Adrenal gland (tissue), 12 donors: ENCODE results near the gene TBX4. TPM values are rescaled to one million over a fixed set of nuclear protein-coding genes. Genes with fewer than 3 reads are reported as not detected.

Experiments used
- DNase-seq, 7 donors: peaks; one replicate each; pipeline ENCODE4 v3.0.0-alpha.2; 2019 to 2020
- H3K27ac ChIP-seq, 5 donors: fragments of 200-600 bp; sonication (generic) in 4 of 5; 1 replicate in 3 of 5; 2 replicates in 2 of 5; pipeline versions ENCODE4 v1.5.1 to v1.8.0; 2016 to 2020; ENCODE audit warnings: mild to moderate bottlenecking in 1 of 5
- H3K27me3 ChIP-seq: fragments of 200-600 bp; 2 replicates; pipeline ENCODE4 v1.8.0; 2021
- H3K36me3 ChIP-seq, 2 donors: fragments of 200-600 bp; replicated peaks in 1 of 2; 1 replicate in 1 of 2; 2 replicates in 1 of 2; pipeline versions ENCODE4 v1.5.1 to v1.8.0; 2018 to 2022
- H3K4me1 ChIP-seq, 2 donors: fragments of 200-600 bp; replicated peaks in 1 of 2; 1 replicate in 1 of 2; 2 replicates in 1 of 2; pipeline versions ENCODE4 v1.5.1 to v1.8.0; 2018 to 2021
- H3K4me3 ChIP-seq, 4 donors: fragments of 200-600 bp; sonication (generic) in 3 of 4; one replicate each; pipeline ENCODE4 v1.5.1; 2016 to 2018
- H3K9me3 ChIP-seq, 3 donors: fragments of 200-600 bp; sonication (generic) in 1 of 3; replicated peaks in 1 of 3; 1 replicate in 2 of 3; 2 replicates in 1 of 3; pipeline versions ENCODE4 v1.5.1 to v1.8.0; 2016 to 2021
- POLR2A ChIP-seq, 2 donors: fragments of 450-650 bp; IDR thresholded peaks; one replicate each; pipeline ENCODE4 v1.6.1; 2017; ENCODE audit warnings: antibody characterized with exemption in 2 of 2, mild to moderate bottlenecking in 2 of 2, moderate library complexity in 1 of 2
- WGBS, 4 donors: extraction: QIAGEN DNeasy Blood & Tissue Kit in 2 of 4; methylation state at CpG; one replicate each; pipeline versions ENCODE4 v1.1.5 to v1.1.7; 2013 to 2017; 5-methylcytosine and 5-hydroxymethylcytosine counted together
- intact Hi-C, 2 donors: fragments of 100-400 bp; cut with DNase I; formaldehyde crosslinking; loops; one replicate each; pipeline versions ENCODE4 v1.14.1 to v1.15.0; 2022 to 2023
- polyA plus RNA-seq, 3 donors: library from polyadenylated mRNA; stranded (reverse); fragments of 200-250 nt in 2 of 3; fragments of 350-450 nt in 1 of 3; fragmentation: Illumina TruSeq in 1 of 3; extraction: RNeasy Lipid Tissue Mini Kit (QIAGEN cat#74804) in 1 of 3; gene quantifications; one replicate each; pipeline ENCODE4 v1.2.3, GENCODE V29; 2013 to 2014
- total RNA-seq, 9 donors: library from RNA; depleted of rRNA in 4 of 9; stranded (reverse); fragments of >200 nt in 4 of 9; fragments of 120-200 nt in 1 of 9; fragmentation: NEBNext Ultra II Directional in 1 of 9; extraction: Animal tissue kit (Norgen Biotek cat#: 25700) in 1 of 9; gene quantifications; one replicate each; pipeline versions ENCODE4 v1.1.0 to v1.2.4, GENCODE V29; 2013 to 2023
- TF ChIP-seq, protein P1 (sequence below), 6 experiments: fragments of 450-650 bp in 4 of 6; fragments of 200-600 bp in 2 of 6; sonication (generic) in 1 of 6; IDR thresholded peaks; 1 replicate in 5 of 6; 2 replicates in 1 of 6; pipeline versions ENCODE4 v1.5.1 to v1.8.0; 2016 to 2021; ENCODE audit warnings: antibody characterized with exemption in 6 of 6, mild to moderate bottlenecking in 2 of 6, moderate library complexity in 1 of 6
- donor health status: healthy with polysubstance abuse.
- donor health status: Bipolar disorder and iron deficiency.
- donor health status: DM: yes; HTN: yes; CAD: no.
- donor health status: DM: no; HTN: no; CAD: no.
- donor health status: DM: no; HTN: no; CAD: no.
- donor health status: DM: yes; HTN: yes; CAD: no.

The TBX4 gene
- total and polyA plus RNA-seq, 12 donors = 0.03 to 0.54 (median 0.21) TPM; not detected in 8

DNA sequence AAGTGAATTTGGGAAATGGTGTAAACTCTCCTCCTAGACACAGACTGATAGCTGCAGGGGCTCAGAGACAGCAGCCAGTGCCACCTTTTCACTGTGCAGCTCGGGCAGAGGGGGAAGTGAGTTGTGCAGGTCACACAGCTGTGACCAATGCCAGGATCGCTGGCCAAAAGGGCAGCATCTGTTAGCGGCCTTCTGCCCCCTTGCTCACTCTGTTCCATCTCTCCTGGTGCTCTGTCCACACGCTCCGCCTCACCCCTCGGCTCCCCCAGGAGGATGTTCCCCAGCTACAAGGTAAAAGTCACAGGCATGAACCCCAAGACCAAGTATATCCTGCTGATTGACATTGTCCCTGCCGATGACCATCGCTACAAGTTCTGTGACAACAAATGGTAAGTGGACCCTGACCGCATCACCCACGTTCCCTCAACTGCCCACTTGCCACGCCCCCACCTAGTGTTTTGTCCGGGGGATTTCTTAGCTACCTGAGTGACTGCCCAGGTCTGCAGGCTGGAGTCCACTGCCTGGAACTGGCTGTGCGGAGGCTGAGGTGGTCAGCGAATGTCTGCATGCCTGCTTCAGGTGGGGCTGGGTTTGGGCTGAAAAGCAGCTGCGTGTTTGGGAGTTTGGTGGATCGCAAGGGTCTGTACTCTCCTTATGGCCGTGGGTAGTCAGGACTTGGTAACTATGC, 13.5 kb downstream of the TBX4 start:
- no peak for DNase-seq
- WGBS, 4 donors = 69 to 82% (median 77%) methylated on average over 14 to 17 of the region's 17 CpGs
- H3K27me3 ChIP-seq = peaks cover 28% of the 10 kb centered on the region
- H3K4me1 ChIP-seq = peaks cover 0 to 3% of the 10 kb centered on the region in 2 donors
- H3K36me3 ChIP-seq = no peaks in the 10 kb centered on the region
- intact Hi-C loops = no loop called here
- no peak overlapping the region for H3K27ac ChIP-seq
- H3K9me3 ChIP-seq = no peaks in the 10 kb centered on the region
- no peak overlapping the region for H3K4me3 ChIP-seq
- TF ChIP-seq, protein P1, sequence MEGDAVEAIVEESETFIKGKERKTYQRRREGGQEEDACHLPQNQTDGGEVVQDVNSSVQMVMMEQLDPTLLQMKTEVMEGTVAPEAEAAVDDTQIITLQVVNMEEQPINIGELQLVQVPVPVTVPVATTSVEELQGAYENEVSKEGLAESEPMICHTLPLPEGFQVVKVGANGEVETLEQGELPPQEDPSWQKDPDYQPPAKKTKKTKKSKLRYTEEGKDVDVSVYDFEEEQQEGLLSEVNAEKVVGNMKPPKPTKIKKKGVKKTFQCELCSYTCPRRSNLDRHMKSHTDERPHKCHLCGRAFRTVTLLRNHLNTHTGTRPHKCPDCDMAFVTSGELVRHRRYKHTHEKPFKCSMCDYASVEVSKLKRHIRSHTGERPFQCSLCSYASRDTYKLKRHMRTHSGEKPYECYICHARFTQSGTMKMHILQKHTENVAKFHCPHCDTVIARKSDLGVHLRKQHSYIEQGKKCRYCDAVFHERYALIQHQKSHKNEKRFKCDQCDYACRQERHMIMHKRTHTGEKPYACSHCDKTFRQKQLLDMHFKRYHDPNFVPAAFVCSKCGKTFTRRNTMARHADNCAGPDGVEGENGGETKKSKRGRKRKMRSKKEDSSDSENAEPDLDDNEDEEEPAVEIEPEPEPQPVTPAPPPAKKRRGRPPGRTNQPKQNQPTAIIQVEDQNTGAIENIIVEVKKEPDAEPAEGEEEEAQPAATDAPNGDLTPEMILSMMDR (IDR thresholded peaks at IDR 0.05) = no peak
- TF ChIP-seq POLR2A (IDR thresholded peaks at IDR 0.05) = no peak

DNA sequence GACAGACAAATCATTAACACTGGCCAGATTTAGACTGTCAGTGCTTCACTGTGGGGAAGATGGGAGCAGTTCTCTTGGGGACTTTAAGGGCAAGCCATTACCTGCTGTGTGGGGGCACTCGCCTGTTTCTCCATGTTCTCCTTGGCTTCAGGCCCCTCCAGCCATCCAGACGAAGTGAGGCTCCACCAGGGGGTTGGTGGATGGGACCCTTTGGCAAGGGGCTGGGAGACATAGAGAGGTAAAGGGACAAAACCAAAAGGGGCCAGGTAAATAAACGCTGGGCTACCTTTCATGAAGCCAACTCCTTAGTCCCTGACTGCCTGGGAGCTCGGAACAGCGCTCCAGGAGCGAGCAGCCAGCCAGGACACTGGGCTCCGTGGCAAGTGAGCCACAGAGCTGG, 14.0 kb downstream of the TBX4 start:
- Histone ChIP-seq H3K36me3 (no peaks in the 10 kb centered on the region), H3K27me3 (peaks cover 24% of the 10 kb centered on the region), H3K9me3 (no peaks in the 10 kb centered on the region), H3K4me3 (no peak overlapping the region), H3K4me1 (peaks cover 0 to 3% of the 10 kb centered on the region in 2 donors), H3K27ac (no peak overlapping the region)
- WGBS, 4 donors = 60 to 93% (median 75%) methylated on average over 1 to 7 of the region's 7 CpGs
- DNase-seq = no peak
- TF ChIP-seq POLR2A (IDR thresholded peaks at IDR 0.05) = no peak
- TF ChIP-seq, protein P1 (IDR thresholded peaks at IDR 0.05) = no peak
- intact Hi-C loops = no loop called here

DNA sequence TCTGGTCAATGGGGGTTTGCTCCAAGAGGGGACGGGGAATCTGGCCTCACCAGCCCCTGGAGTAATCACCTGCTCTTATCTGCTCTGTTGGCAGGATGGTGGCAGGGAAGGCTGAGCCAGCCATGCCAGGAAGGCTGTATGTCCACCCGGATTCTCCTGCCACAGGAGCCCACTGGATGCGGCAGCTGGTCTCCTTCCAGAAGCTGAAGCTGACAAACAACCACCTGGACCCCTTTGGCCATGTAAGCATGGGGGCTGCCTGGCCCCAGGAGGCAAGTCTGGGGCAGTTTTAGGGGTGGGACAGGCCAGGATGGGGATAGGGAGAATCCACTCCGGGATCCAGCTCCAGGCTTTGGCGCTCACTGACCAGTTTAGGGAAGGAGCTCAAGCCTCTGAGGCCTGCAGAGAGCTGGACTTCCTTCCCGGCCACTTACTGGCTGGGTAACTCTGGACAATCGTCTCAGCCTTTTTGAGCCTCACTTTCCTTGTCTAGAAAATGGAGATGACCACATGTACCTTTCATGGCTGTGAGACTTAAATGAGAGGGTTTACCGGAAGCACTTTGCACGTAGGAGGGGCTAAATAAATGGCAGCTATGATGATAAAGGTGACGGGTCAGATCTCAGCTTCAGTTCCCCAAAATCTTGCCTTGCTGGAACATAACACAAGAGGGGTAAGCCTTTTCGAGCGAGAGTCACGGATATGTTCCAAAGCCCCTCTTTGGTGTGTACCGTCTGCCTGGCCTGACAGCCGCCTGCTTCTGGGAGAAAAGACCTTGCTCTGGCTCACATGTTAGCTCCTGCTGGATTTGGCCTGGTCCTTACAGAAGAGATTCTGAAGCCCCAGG, 15.4 kb downstream of the TBX4 start:
- no peaks in the 10 kb centered on the region for H3K36me3 ChIP-seq
- WGBS, 4 donors = 55 to 68% (median 64%) methylated on average over 13 to 15 of the region's 15 CpGs
- TF ChIP-seq POLR2A (IDR thresholded peaks at IDR 0.05) = no peak
- TF ChIP-seq, protein P1 (IDR thresholded peaks at IDR 0.05) = no peak
- DNase-seq = peak in 4 of 7 donors; percentile 25 to 54 (median 40)
- peaks cover 11% of the 10 kb centered on the region for H3K27me3 ChIP-seq
- H3K27ac ChIP-seq = no peak overlapping the region
- H3K4me1 ChIP-seq = peaks cover 0 to 3% of the 10 kb centered on the region in 2 donors
- no peaks in the 10 kb centered on the region for H3K9me3 ChIP-seq
- H3K4me3 ChIP-seq = no peak overlapping the region
- intact Hi-C loops = no loop called here

DNA sequence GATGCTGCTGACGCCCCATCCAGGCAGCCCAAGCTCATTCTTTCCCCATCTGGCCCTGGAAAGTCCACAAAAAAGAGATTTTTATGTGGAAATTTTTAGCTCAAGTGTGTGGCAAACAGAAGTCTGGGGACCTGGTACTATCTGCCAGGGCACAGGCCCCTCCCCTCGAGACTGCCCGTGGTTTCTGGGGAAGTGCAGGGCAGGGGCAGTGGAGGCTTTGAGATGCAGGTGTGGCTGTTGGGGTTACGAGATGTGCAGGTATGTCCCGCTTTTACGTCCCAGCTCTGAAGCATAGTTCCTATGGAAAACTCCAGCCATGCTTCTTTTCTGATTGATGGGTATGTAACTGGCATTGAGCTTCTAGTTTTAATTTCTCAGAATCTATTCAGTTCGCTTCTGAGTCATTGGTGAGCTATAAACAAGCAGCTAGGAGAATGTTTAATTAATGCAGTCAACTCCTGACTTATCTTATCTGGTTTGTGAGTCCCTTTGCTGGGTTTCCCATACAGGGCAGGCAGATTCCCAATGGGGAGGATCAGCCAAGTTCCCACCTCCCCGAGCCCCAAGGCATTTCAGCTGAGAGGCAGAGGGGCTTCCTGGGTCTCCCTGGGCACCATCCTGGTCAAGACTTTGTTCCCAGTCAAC, 16.2 kb downstream of the TBX4 start:
- DNase-seq = peak in 1 of 7 donors; percentile 12
- H3K9me3 ChIP-seq = no peaks in the 10 kb centered on the region
- 70 to 80% (median 77%) methylated on average over 7 to 8 of the region's 8 CpGs for WGBS, 4 donors
- H3K4me1 ChIP-seq = peaks cover 0 to 3% of the 10 kb centered on the region in 2 donors
- peaks cover 4% of the 10 kb centered on the region for H3K27me3 ChIP-seq
- H3K36me3 ChIP-seq = no peaks in the 10 kb centered on the region
- no peak for TF ChIP-seq POLR2A (IDR thresholded peaks at IDR 0.05)
- TF ChIP-seq, protein P1 (IDR thresholded peaks at IDR 0.05) = no peak
- H3K27ac ChIP-seq = no peak overlapping the region
- no peak overlapping the region for H3K4me3 ChIP-seq
- intact Hi-C loops = no loop called here
